Suprapubic skin (tissue), 3 donors: ENCODE measurements around the gene CCSER2.

Experiments
- POLR2A ChIP-seq, 2 donors: fragments of 450-650 bp; IDR thresholded peaks; one replicate each; pipeline ENCODE4 v1.6.1; 2017; ENCODE audit warnings: antibody characterized with exemption in 2 of 2, mild to moderate bottlenecking in 2 of 2, moderate library complexity in 2 of 2
- TF ChIP-seq, protein P1 (sequence below), 2 donors: fragments of 200-600 bp in 1 of 2; fragments of 450-650 bp in 1 of 2; sonication (generic) in 1 of 2; IDR thresholded peaks; one replicate each; pipeline ENCODE4 v1.5.1; 2016 to 2019; ENCODE audit warnings: antibody characterized with exemption in 2 of 2, mild to moderate bottlenecking in 1 of 2, moderate library complexity in 1 of 2

DNA sequence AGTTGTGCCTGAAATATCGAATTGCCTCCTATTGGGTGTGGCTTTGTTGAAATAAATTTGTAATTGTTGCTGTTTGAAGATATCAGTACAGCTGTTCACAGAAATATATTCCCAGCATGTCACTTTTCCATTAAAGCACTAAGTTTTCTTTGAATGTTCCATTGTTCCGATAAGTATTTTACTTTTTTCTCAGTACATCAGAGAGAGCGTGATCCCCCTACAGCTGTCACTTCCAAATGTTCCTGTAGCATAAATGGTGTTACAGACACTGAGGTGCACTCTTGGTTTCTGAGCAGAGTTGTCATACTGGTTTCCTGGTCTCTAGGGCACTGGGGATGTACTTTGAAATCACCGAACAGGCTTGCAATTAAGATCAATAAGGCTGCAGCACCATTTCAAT lies 189.2 kb downstream of the CCSER2 start:
- TF ChIP-seq, protein P1, sequence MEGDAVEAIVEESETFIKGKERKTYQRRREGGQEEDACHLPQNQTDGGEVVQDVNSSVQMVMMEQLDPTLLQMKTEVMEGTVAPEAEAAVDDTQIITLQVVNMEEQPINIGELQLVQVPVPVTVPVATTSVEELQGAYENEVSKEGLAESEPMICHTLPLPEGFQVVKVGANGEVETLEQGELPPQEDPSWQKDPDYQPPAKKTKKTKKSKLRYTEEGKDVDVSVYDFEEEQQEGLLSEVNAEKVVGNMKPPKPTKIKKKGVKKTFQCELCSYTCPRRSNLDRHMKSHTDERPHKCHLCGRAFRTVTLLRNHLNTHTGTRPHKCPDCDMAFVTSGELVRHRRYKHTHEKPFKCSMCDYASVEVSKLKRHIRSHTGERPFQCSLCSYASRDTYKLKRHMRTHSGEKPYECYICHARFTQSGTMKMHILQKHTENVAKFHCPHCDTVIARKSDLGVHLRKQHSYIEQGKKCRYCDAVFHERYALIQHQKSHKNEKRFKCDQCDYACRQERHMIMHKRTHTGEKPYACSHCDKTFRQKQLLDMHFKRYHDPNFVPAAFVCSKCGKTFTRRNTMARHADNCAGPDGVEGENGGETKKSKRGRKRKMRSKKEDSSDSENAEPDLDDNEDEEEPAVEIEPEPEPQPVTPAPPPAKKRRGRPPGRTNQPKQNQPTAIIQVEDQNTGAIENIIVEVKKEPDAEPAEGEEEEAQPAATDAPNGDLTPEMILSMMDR (IDR thresholded peaks at IDR 0.05): no peak
- no peak for TF ChIP-seq POLR2A (IDR thresholded peaks at IDR 0.05)
